Esophagus muscularis mucosa (tissue), 4 donors: ENCODE measurements around the gene ACVRL1. TPM values are rescaled to one million over a fixed set of nuclear protein-coding genes. Genes with fewer than 3 reads are reported as not detected.

Experiments
- DNase-seq: peaks from one replicate; pipeline ENCODE4 v3.0.0-alpha.2; 2017; ENCODE audit errors: extremely low spot score
- H3K27ac ChIP-seq, 4 donors: fragments of 200-600 bp; sonication (generic); replicated peaks in 1 of 4; 1 replicate in 3 of 4; 2 replicates in 1 of 4; pipeline ENCODE4 v1.5.1; 2016 to 2019; ENCODE audit warnings: mild to moderate bottlenecking in 1 of 4
- H3K27me3 ChIP-seq, 4 donors: fragments of 200-600 bp; sonication (generic); one replicate each; pipeline versions ENCODE4 v1.5.1 to v1.6.0; 2016 to 2019
- H3K36me3 ChIP-seq, 4 donors: fragments of 200-600 bp; sonication (generic); one replicate each; pipeline ENCODE4 v1.5.1; 2016 to 2019
- H3K4me1 ChIP-seq, 4 donors: fragments of 200-600 bp; sonication (generic); one replicate each; pipeline ENCODE4 v1.5.1; 2016 to 2019
- H3K4me3 ChIP-seq, 4 donors: fragments of 200-600 bp; sonication (generic); 1 replicate in 2 of 4; 2 replicates in 2 of 4; pipeline ENCODE4 v1.5.1; 2016 to 2019; ENCODE audit warnings: mild to moderate bottlenecking in 4 of 4, moderate library complexity in 1 of 4
- H3K9me3 ChIP-seq, 4 donors: fragments of 200-600 bp; sonication (generic); 1 replicate in 3 of 4; 2 replicates in 1 of 4; pipeline ENCODE4 v1.5.1; 2016 to 2019
- EP300 ChIP-seq: sonication (generic); formaldehyde crosslinking; IDR thresholded peaks from one replicate; pipeline ENCODE4 v1.6.1; 2017; ENCODE audit warnings: antibody characterized with exemption
- POLR2A ChIP-seq: fragments of 450-650 bp; IDR thresholded peaks from one replicate; pipeline ENCODE4 v1.6.1; 2017; ENCODE audit warnings: antibody characterized with exemption, moderate library complexity, mild to moderate bottlenecking, low read depth
- POLR2AphosphoS5 ChIP-seq, 2 donors: sonication (generic); formaldehyde crosslinking; IDR thresholded peaks; one replicate each; pipeline ENCODE4 v1.6.1; 2017; ENCODE audit warnings: antibody characterized with exemption in 2 of 2
- WGBS: methylation state at CpG from one replicate; pipeline ENCODE4 v1.1.5; 2018; 5-methylcytosine and 5-hydroxymethylcytosine counted together
- intact Hi-C: fragments of 100-400 bp; cut with DNase I; formaldehyde crosslinking; loops from one replicate; pipeline ENCODE4 v1.15.1; 2023
- total RNA-seq, 4 donors: library from RNA; depleted of rRNA; stranded (reverse); fragments of >200 nt; gene quantifications; one replicate each; pipeline versions ENCODE4 v1.1.0 to v1.2.1, GENCODE V29; 2016
- TF ChIP-seq, protein P1 (sequence below), 3 experiments: fragments of 200-600 bp in 2 of 3; fragments of 450-650 bp in 1 of 3; sonication (generic) in 2 of 3; IDR thresholded peaks; one replicate each; pipeline ENCODE4 v1.5.1; 2017 to 2019; ENCODE audit warnings: antibody characterized with exemption in 3 of 3, mild to moderate bottlenecking in 2 of 3, moderate library complexity in 1 of 3

Gene ACVRL1
- 100 to 1,000 TPM; 124 to 149 (median 125) TPM for total RNA-seq

DNA sequence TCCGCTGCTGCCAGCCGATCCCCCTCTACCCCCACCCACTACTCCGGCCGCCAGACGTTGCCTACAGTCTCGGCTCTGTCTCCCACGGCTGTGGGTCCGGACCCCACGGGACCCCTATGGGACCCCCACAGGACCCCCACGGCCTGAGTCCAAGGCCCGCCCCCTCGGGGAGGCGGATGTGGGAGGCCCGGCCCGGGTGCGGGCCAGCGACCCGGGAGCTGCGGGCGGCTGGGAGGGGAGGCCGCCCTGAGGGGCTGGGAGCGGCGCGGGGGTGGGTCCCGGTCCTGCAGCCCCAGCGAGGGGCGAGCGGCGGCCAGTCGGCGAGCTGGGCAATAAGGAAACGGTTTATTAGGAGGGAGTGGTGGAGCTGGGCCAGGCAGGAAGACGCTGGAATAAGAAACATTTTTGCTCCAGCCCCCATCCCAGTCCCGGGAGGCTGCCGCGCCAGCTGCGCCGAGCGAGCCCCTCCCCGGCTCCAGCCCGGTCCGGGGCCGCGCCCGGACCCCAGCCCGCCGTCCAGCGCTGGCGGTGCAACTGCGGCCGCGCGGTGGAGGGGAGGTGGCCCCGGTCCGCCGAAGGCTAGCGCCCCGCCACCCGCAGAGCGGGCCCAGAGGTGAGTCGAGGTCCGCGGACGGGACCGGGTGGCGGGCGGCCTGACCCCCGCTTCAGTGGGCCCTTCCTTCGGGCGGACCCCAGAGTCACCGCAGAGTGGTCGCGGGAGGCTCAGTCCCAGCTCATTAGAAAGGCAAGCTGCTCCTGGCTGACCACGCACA lies at the start of gene ACVRL1:
Gene ACVRL1, plus strand, starts transcription at position 422 of the 773 bp plus-strand sequence. CDS start 4,971 bp downstream, outside the sequence.
- Histone ChIP-seq H3K27ac (peak within 1 kb of the TSS; percentile 87 to 92 (median 88)), H3K27me3 (peaks cover 0 to 40% (median 14%) of the 10 kb centered on the region in 4 donors), H3K4me1 (peaks cover 38 to 72% (median 64%) of the 10 kb centered on the region in 4 donors), H3K4me3 (peak within 1 kb of the TSS; percentile 60 to 71 (median 61)), H3K9me3 (no peaks in the 10 kb centered on the region), H3K36me3 (no peaks in the 10 kb centered on the region)
- WGBS, result 16% methylated on average over 29 of the region's 74 CpGs
- intact Hi-C loops, result no loop called here
- no peak for TF ChIP-seq POLR2AphosphoS5 (IDR thresholded peaks at IDR 0.05)
- TF ChIP-seq EP300, result no peak
- TF ChIP-seq, protein P1, sequence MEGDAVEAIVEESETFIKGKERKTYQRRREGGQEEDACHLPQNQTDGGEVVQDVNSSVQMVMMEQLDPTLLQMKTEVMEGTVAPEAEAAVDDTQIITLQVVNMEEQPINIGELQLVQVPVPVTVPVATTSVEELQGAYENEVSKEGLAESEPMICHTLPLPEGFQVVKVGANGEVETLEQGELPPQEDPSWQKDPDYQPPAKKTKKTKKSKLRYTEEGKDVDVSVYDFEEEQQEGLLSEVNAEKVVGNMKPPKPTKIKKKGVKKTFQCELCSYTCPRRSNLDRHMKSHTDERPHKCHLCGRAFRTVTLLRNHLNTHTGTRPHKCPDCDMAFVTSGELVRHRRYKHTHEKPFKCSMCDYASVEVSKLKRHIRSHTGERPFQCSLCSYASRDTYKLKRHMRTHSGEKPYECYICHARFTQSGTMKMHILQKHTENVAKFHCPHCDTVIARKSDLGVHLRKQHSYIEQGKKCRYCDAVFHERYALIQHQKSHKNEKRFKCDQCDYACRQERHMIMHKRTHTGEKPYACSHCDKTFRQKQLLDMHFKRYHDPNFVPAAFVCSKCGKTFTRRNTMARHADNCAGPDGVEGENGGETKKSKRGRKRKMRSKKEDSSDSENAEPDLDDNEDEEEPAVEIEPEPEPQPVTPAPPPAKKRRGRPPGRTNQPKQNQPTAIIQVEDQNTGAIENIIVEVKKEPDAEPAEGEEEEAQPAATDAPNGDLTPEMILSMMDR (IDR thresholded peaks at IDR 0.05), result no peak
- TF ChIP-seq POLR2A, result no peak
- no peak for DNase-seq

DNA sequence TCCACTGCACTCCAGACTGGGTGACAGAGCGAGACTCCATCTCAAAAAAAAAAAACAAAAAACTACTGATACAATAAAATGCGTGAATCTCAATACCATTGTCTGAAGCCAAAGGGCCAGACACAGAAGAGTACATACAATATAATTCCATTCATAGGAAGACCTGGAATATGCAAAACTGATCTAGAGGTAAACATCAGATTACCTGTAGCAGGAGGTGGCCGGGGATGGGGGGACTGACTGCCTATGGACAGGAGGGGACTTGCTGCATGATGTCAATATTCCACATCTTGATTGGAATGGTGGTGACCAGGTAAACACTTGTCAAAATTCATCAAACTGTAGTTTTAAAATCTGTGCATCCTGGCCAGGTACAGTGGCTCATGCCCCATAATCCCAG lies 46.3 kb upstream of the ACVRL1 start:
- TF ChIP-seq POLR2AphosphoS5 (IDR thresholded peaks at IDR 0.05), result no peak
- TF ChIP-seq, protein P1 (IDR thresholded peaks at IDR 0.05), result no peak
- TF ChIP-seq EP300, result no peak
- no peak for TF ChIP-seq POLR2A
- Histone ChIP-seq H3K27ac (no peak overlapping the region), H3K9me3 (no peaks in the 10 kb centered on the region), H3K36me3 (no peaks in the 10 kb centered on the region), H3K4me3 (no peak overlapping the region), H3K27me3 (peaks cover 0 to 66% (median 7%) of the 10 kb centered on the region in 4 donors), H3K4me1 (peaks cover 11 to 24% (median 20%) of the 10 kb centered on the region in 4 donors)
- intact Hi-C loops, result no loop called here
- 91% methylated on average over 3 of the region's 3 CpGs for WGBS
- DNase-seq, result no peak

DNA sequence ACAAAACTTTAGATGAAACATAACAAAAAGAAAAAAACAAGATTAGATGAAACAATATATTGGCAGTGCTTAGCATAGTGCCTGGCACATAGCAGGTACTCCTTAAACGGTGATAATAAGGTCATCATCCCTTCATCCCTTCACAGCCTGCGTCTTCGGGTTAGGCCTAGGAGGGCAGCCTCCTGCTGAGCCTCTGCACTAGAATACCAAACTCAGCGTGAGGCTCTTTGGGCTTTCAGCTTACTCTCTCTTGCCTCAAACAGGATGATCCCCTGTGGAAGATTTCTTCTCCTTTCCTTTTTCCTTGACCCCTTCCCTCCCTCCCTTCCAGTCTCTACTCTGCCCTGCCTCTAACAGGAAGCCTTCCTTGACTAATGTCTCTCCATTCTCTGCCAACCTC lies 44.4 kb upstream of the ACVRL1 start:
- H3K9me3 ChIP-seq, result no peaks in the 10 kb centered on the region
- intact Hi-C loops, result no loop called here
- no peak overlapping the region for H3K27ac ChIP-seq
- no peak for DNase-seq
- TF ChIP-seq POLR2AphosphoS5 (IDR thresholded peaks at IDR 0.05) (no peak), POLR2A (no peak), EP300 (no peak)
- TF ChIP-seq, protein P1 (IDR thresholded peaks at IDR 0.05), result no peak
- peaks cover 11 to 19% (median 16%) of the 10 kb centered on the region in 4 donors for H3K4me1 ChIP-seq
- 89% methylated on average over 4 of the region's 4 CpGs for WGBS
- H3K27me3 ChIP-seq, result peaks cover 0 to 63% (median 7%) of the 10 kb centered on the region in 4 donors
- H3K36me3 ChIP-seq, result no peaks in the 10 kb centered on the region
- no peak overlapping the region for H3K4me3 ChIP-seq

DNA sequence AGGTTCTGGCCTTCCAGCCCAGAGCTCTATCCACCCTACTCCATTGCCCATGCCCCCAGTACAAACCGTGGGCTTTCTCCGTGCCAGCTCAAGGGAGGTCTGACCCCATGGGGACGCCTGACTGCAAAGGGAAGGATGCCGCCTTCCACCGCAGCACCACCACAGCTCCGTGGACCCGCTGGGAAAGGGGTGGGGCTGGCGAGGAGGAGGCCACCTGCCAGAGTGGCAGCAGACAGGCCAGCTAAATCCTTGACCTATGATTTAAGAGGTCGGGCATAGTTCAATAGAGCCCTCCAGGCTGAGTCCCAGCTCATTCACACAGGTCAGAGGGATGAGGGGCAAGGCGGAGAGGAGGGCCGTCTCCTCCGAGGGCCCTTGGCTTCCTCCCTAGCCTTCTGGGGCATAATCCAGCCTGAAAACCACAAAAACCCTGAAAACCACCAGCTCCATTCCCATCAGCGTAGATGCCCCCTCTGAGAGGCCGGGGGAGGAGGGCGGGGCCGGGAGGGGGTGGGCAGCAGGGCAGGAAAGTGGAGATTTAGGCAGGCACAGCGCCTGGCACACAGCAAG lies 43.9 kb upstream of the ACVRL1 start:
- H3K27me3 ChIP-seq, result peaks cover 0 to 67% (median 7%) of the 10 kb centered on the region in 4 donors
- 62% methylated on average over 9 of the region's 17 CpGs for WGBS
- no peak for DNase-seq
- no peak overlapping the region for H3K27ac ChIP-seq
- peak overlapping the region; percentile 35 to 53 (median 44) for H3K4me3 ChIP-seq
- TF ChIP-seq, protein P1 (IDR thresholded peaks at IDR 0.05), result no peak
- no peak for TF ChIP-seq POLR2AphosphoS5 (IDR thresholded peaks at IDR 0.05)
- TF ChIP-seq POLR2A, result no peak
- no peak for TF ChIP-seq EP300
- intact Hi-C loops, result no loop called here
- H3K4me1 ChIP-seq, result peaks cover 12 to 19% (median 16%) of the 10 kb centered on the region in 4 donors
- H3K36me3 ChIP-seq, result no peaks in the 10 kb centered on the region
- no peaks in the 10 kb centered on the region for H3K9me3 ChIP-seq
